NK-92 treated with Interleukin-12 subunit alpha and Interleukin-12 subunit beta, amount 100 ng/mL, for 24 hours (cell line): ENCODE results near the gene SARS1.
"Not testable (repeated sequence)": the region's sequence is repeated elsewhere in the genome, so short reads cannot be mapped to it uniquely, and the experiment has no call there.

Experiments used
- DNase-seq: peaks from one replicate; lab custom pipeline; 2025; lab: John Stamatoyannopoulos, UW

The SARS1 gene

DNA sequence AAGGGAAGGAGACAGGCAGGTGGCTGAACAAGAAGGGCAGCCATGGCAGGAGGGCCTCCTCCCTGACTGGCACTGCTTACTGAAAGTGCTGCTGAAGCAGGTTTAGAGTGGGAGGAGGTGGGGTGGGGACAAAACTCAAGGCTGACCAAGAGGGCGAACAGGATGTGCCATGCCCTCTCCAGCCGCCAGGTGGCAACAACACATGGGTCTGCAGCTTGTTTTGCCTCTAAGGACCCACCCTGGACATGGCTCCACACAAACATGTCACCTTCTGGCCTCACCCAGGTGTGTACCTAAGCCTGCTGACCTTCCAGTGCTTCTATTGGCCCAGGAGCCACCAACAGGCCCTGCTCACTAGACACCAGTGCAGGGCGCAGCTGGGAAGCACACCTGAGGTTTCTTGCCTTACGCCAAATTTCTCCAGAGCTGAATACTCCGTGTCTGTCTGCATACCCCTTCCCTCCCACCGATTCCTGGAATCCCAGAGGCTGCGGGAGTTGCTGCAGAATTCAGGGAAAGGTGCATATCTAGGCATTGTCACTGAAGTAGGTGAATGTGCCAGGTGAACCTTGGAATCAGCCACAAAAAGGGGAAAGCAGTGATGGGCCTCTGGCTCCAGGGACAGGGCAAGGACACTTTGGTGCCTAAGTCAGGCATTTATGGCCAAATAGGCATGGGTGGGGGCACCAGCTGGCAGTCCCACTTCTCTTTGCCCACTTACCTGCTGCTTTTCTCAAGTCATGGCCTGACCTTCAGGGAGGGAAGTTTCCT, 63.9 kb downstream of the SARS1 start:
- peak; percentile 40 for DNase-seq

DNA sequence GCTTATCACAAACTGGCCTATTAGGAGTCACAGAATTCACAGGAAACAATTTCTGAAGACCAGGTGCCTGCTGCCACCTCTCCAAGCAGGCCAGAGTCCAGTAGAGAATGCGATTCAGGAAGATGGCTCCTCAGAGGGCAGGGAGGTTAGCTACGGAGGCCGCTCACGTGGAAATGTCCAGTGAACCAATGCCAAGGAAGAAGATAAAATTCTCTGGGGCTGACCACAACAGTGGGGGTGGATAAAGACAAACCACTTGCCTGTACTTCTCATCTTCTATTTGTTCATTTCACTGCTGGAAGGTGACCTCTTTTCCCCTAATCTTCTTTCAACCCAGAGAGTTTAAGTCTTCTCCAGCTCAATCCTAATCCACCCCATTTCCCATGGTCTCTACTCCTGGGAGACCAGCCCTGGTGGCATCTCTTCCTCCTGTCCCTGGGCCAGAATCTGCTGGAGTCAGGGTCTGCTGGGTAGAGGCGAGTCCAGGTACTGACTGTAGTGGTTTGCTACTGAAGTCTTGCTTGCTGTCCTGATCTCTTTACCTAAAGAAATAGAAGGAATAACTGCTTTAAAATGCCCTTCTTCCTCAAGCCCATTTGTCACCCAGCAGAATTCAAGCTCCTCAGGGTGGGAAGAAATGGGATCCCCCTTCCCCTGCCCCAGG, 66.0 kb downstream of the SARS1 start:
- no peak for DNase-seq

DNA sequence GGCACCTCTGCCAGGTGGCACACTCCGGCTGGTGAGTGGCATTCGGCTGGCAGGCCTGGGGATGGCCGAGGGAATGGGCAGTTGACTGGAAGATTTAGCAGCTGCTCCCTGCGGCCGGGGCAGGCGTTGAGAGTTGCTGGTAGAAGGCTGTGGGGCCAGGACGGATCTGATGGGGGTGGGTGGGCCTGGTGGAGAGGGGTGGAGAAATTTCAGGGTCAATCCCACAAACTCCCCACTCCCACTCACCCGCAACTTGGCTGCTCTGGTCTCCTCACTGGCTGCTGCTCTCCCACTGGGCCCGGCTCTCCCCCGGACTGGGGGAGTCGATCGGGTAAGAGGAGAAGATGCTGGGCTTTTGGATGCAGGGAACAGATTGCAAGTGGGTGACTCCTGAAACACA, 67.1 kb downstream of the SARS1 start:
- no peak for DNase-seq

DNA sequence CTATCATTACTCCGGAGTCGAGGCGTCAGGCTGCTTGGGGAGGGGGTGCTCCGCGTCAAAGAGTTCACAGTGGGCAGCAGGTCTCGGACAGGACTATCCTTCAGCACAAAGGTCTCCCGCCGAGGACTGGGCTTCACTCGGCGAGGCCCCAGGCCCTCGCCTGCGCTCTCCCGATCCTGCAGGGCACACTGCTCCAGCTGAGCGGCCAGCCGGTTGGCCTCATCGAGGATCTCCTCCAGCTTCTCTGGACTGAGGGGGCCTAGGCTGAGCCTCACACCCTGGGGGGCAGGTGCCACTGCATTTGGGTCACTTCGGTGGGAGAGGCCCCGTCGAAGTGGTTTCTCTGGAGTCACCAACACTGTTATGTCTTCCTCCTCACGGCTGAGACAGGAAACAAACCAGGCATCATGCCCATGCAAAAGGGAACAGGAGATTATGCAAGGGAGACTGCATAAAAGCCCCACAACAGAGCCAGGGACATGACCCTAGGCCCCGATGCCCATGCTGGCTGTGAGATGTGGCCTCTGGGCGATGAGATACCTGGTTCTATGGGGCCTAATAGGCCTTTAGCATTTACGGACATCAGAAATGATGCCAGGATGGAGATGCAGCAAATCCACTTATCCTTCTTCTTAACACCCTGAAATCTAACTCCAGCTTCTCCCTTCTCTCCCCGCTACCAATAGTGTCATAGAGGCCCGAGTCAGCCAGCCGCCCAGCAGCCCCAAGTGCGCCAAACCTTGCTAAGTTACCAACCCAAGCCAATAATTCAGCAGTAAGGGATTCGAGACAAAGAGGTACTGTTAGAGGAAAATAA, 68.2 kb downstream of the SARS1 start:
- DNase-seq: no peak

DNA sequence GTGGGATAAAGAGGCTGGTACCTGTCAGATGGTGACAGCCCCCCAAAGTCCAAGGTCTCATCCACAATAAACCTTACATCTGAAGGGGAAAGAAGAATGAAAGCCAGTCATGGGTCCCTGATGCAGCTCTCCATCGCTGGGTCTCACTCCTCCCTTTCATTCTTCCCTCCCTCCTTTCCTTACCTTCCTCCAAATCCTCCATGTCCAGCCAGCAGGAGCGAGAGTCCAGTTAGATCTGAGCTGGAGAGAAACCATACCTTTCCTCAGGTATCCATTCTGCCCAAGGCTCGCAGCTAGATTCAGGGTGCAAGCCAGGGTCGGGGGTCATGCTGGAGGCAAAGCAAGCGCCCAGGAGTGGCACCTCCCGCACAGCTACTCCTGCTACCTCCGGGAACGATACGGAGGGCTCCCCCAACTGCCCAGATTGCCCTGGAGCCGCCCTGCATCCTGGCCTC, 68.8 kb downstream of the SARS1 start:
- DNase-seq: no peak

DNA sequence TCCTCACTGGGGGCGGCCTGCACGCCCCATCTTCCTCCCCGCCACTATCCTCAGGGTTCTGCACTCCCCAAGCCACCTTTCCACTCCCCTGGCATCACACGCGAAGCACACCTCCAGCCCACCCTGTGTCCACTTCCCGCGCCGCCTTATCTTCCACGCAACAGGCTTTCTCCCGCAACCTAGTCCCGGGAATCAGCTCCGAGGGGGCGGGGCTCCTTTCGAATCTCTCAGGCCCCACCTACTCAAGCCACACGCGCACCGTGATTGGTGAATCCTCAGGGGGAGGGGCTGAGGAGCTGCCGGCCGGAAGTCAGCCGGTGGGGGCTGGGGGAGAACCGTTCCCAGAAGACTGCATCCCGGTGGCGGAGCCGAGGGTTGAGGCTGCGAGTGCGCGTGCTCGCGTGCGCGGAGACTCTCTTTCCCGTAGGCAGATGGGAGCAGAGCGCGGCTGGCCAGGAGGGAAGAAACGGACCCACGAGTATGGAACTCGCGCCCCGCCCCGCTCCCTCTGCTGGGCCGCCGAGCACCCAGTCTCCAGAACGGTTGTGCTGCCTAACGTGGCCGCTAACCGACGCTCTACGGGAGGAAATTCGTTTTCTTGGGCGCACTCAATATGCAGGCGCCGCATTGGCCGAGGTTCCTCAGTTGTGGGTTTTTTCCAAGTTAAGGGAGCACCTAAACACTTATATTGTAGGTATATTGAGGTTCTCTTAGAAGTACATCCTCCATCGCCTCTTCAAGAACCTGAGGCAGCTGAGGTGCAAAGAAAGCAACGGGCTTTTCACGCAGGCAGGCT, 69.4 kb downstream of the SARS1 start, which contains the start of gene PSRC1:
TSS of gene PSRC1 (minus strand) at position 194 of the 796 bp plus-strand sequence.
- peak; percentile 90 for DNase-seq

DNA sequence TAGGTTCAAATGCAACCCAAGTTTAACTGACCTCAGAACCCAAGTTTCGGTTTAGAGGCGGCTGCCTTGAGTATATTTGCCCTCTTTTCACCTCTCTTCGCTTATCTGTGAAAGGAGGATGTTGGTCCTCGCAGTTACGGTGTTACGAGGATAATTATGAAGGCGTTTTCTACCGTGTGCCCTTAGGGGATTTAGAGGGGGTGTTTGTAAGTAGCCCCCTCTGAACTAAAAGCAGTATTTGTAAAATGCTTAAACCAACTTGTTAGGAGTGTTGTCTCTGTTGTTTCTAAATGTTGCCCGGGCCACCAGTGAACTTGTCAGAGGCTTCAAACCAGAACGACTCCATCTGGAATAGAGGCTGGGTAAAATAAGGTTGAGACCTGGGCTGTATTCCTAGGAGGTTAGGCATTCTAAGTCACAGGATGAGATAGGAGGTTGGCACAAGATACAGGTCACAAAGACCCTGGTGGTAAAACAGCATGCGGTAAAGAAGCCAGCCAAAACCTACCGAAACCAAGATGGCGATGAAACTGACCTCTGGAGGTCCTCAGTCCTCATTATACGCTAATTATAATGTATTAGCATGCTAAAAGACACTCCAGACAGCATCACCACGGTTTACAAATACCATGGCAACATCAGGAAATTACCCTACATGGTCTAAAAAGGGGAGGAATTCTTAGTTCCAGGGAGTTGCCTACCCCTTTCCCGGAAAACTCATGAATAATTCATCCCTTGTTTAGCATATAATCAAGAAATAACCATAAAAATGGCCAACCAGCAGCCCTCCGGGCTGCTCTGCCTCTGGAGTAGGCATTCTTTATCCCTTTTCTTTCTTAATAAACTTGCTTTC, 70.3 kb downstream of the SARS1 start:
- no peak for DNase-seq

DNA sequence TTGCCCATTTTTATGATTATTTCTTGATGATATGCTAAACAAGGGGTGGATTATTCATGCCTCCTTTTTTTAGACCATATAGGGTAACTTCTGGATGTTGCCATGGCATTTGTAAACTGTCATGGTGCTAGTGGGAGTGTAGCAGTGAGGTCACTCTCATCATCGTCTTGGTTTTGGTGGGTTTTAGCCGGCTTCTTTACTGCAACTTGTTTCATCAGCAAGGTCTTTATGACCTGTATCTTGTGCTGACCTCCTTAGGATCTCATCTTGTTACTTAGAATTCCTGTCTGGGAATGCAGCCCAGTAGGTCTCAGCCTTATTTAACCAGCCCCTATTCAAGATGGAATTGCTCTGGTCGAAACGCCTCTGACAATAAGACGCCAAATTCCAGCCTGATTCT, 73.0 kb downstream of the SARS1 start:
- DNase-seq: not testable (repeated sequence)
